ENCODE measurements around the gene ADGRV1.
"Not testable (repeated sequence)": the region's sequence is repeated elsewhere in the genome, so short reads cannot be mapped to it uniquely, and the experiment has no call there.

The ADGRV1 gene

DNA sequence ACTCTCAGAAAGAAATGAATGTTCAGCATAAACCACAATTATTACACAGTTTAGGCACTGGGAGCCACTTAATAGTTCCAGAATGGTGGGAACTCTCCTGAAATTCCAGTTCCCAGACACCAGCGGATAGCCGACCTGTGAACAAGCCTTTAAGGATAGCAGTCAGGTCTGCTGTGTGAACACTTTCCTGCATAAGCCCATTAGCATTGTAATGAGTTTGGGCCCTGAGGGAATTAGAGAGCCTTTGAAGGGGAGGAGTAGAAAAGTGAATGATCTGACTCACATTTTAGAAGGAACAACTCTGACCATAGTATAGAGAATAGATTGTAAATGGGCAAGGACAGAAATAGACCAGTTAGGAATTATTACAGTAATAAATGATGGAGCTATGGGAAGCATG, 189.1 kb downstream of the ADGRV1 start:
- no peak for DNase-seq

DNA sequence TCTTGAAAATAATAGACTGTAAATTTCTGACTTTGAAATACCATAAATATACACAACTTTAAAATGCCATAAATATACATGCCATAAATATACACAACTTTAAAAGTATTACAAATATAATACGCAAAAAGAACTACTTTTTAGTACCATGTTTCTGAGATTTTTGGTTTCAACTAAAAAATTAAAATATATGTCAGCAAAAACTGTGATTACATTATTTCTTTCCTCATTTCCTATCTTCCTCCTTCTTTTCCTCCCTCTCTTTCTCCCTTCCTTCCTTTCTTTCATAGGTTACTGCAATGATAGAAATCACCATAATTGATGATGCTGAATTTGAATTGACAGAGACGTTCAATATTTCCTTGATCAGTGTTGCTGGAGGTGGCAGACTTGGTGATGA, 200.5 kb downstream of the ADGRV1 start:
- no peak for DNase-seq

DNA sequence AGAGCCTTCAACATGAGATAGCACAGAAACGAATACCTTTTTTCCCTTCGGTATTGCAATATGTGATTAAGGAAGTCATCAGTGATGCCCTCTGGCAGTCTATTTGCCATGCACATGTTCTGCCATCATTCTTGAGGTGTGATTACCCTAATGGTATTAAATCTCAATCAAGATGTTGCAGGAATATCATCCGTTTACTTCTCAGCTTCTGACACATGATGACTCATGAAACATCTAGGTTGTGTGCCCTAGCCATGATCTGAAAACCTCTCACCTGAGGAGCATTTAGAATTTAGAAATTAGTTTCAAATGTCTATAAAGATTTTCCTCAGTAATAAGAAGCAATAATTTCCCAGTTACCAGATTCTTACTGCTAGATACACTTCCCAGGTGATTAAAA, 209.1 kb downstream of the ADGRV1 start:
- DNase-seq = no peak

DNA sequence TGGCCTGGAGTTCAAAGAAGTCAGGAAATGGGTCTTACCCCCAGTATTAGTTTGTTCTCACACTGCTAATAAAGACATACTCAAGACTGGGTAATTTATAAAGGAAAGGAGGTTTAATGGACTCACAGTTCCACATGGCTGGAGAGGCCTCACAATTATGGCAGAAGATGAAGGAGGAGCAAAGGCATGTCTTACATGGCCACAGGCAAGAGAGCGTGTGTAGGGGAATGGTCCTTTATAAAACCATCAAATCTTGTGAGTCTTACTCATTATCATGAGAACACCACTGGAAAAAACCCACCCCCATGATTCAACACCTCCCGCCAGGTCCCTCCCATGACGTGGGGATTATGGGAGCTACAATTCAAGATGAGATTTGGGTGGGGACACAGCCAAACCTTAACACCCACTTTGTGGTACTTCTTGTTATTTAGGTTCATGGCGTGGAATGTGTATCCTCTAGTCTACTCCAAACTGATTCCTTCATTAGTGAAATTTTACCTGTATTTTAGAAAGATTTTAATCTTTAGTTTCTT, 211.5 kb downstream of the ADGRV1 start:
- not testable (repeated sequence) for DNase-seq

DNA sequence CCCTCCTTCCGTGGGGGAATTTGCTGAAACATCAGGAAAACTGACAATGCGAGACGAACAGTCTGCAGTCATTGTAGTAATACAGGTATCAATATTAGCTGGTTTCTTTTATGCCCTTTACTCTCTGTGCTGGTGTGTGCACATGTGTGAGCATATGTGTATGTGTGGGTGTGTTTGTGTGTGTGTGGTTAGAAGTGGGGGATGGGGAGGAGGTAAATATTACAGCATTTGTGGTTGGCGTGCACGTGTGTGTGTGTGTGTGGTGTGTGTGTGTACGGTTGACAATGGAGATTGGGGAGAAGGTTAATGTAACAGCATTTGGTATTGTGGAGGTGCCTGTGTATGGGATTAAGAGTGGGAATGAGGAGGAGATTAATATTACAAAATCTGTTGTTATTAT, 219.4 kb downstream of the ADGRV1 start:
- no peak for DNase-seq

DNA sequence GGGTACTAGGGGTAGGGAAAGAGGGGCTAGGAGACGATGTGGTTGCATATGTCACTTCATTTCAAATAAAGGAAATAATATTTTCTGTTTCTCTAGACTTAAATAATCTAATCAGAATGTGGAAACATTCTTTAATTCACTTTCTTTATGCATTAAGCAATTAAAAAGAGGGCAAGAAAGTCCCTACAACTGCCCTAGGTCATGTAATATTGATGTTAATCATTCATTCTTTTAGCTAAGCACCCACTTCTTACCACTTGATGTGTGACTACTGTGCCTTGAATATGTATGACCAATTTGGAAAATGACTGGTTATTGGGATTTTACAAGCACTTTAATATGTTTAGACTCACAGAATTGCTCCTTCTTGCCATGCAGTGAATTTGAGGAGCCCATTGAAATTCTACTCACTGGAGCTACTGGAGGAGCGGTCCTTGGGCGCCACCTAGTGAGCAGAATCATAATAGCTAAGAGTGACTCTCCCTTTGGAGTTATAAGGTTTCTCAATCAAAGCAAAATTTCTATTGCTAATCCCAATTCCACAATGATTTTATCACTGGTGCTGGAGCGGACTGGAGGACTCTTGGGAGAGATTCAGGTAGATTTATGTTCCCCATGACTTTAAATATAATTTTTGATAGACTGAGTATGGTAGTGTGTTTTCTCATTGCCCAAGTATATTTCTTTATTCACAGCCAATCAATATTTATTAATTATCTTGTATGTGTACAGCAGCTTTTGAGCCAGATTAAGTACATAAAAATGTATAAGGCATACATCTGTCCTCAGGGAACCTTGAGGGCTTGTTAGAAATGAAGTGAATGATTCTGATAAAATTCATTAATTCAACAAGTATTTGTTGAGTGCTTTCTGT, 225.1 kb downstream of the ADGRV1 start:
- DNase-seq = peak; percentile 6

DNA sequence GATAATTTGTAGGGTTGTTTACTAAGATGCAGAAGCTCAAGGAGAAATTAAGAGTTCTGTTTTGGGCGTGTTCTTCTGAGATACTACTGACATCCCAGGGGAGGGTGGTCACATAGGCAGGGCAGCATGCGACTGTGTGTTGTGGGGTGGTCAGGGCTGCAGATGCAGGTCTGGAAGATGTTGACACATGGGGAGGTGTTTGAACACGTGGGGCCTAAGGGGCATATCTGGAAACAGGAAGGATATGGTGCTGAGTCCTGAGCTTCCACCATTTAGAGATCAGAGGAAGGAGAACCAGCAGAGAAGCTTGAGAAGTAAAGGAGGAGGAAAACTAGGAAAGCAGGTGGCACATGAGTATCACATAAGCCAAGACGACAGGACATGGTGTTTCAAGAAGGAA, 228.2 kb downstream of the ADGRV1 start:
- no peak for DNase-seq

DNA sequence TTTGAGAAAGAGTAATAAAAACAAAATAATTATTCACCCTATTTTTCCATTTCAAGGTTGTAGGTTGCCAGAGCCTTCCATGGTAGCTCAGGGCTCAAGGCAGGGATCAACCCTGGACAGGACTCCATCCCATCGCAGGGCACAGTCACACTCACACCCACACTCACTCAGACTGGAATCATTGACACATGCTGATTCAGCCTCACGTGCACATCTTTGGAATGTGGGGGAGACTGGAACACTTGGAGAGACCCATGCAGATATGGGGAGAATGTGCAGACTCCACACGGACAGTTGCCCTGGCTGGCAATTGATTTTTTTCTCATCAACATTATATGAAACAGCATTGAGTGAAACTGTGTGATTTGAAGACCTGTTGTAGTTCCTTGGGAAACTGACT, 234.1 kb downstream of the ADGRV1 start:
- DNase-seq = no peak

DNA sequence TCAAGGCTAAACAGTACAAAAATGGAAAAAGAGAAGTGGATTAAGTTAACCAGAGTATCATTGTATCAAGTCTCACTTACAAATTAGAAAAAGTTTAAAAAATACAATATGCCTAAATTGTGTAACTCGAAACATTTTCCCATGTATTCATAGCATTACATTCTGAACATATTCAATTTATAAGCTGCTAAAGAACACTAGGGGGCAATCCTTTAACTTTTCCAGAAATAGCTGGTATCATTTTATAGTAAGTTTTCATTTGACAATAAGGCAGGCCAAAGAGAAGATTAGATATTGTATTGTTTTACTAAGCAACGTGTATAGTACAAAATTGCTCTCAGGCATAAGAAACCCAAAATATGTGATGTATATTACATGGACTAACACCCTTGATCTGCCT, 234.6 kb downstream of the ADGRV1 start:
- DNase-seq = no peak

DNA sequence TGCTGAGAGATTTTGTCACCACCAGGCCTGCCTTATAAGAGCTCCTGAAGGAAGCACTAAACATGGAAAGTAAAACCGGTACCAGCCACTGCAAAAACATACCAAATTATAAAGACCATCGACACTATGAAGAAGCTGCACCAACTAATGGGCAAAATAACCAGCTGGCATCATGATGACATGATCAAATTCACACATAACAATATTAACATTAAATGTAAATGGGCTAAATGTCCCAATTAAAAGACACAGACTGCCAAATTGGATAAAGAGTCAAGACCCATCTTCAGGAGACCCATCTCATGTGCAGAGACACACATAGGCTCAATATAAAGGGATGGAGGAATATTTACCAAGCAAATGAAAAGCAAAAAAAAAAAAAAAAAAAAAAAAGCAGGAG, 238.3 kb downstream of the ADGRV1 start:
- not testable (repeated sequence) for DNase-seq

DNA sequence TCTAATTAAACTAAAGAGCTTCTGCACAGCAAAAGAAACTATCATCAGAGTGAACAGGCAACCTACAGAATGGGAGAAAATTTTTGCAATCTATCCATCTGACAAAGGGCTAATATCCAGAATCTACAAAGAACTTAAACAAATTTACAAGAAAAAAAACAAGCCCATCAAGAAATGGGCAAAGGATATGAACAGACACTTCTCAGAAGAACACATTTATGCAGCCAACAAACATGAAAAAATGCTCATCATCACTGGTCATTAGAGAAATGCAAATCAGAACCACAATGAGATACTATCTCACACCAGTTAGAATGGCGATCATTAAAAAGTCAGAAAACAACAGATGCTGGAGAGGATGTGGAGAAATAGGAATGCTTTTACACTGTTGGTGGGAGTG, 241.5 kb downstream of the ADGRV1 start:
- DNase-seq = not testable (repeated sequence)

DNA sequence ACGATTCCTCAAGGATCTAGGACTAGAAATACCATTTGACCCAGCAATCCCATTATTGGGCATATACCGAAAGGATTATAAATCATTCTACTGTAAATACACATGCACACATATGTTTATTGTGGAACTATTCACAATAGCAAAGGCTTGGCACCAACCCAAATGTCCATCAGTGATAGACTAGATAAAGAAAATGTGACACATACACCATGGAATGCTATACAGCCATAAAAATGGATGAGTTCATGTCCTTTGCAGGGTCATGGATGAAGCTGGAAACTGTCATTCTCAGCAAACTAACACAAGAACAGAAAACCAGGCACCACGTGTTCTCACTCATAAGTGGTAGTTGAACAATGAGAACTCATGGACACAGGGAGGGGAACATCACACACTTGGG, 241.9 kb downstream of the ADGRV1 start:
- DNase-seq = not testable (repeated sequence)

DNA sequence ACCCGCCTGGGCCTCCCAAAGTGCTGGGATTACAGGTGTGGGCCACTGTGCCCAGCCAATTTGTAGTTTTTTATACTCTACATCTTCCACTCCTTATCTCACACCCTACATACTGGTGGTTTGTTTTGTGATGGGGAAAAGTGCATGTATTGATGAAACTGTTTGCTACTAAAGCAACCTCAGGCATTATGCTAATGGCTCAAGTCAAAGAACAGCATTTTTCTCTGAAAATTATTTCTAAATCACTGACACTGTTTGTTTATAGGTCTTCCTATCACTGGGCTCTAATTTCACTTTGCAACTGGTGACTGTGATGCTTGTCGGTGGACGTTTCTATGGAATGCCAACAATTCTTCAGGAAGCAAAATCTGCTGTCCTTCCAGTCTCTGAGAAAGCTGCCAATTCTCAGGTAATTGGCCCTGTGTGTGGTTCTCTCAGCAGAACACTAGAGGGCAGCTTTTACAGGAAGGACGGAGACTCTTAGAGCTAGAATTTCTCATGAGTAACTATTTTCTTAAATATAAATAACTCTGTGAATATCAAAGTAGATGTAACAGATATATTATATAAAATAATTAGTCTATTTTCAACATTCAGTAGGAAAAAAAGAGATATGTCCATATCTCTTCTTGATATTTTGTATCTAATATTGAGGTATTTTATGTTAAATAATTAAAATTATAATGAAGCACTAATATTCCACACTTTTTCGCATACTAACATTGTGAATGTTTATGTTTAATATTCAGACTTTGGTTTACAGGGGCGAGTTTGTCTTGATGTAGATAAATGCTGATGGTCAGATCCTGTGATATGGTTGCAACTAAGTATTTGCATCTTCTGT, 244.1 kb downstream of the ADGRV1 start:
- DNase-seq = no peak

DNA sequence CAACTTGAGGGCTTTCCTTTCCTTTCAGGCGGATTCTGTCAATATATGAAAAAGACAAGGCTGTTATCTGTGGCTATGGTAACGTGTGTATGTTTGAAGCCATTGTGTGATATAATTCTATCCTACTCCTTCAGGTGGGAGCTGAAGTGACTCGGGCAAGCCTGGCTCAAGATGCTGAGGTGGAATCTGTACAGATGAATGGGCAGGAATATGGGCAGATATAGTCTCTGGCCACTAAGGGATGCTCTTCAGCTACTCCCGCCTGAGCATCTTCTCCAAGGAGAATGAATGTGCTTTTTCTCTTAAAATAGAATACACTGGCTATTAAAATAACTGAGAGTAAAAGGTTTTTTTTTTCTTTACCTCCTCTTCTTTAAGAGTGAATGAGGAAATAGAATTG, 244.8 kb downstream of the ADGRV1 start:
- DNase-seq = no peak

DNA sequence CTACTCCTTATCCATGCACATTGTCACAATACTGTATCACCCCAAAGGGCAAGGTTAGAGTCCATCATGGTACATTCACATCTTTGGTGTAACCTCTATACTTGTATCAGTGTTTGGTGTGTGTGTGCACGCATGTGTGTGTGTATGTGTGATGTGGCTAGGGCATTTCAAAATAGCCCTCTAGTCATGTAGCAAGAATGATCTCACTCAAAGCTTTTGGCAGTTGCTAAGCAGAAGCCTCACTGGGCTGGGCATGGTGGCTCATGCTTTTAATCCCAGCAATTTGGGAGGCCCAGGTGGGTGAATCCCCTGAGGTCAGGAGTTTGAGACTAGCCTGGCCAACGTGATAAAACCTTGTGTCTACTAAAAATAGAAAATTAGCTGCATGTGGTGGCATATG, 245.3 kb downstream of the ADGRV1 start:
- no peak for DNase-seq

DNA sequence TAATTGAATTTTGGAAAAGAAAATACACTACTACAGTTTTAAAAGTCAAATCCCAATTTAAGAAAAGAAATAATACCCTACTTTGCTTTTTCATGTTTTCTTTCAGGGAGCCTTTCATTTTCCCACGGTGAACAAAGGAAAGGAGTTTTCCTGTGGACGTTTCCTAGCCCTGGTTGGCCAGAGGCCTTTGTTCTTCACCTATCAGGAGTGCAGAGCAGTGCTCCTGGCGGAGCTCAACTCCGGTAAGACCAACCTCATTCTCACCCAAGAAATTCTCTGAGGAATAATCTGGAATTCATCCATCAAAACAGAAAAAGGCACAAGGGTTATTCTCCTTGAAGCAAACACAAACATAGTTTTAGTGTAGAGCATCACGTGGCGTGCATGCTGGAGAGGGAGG, 248.9 kb downstream of the ADGRV1 start:
- no peak for DNase-seq

DNA sequence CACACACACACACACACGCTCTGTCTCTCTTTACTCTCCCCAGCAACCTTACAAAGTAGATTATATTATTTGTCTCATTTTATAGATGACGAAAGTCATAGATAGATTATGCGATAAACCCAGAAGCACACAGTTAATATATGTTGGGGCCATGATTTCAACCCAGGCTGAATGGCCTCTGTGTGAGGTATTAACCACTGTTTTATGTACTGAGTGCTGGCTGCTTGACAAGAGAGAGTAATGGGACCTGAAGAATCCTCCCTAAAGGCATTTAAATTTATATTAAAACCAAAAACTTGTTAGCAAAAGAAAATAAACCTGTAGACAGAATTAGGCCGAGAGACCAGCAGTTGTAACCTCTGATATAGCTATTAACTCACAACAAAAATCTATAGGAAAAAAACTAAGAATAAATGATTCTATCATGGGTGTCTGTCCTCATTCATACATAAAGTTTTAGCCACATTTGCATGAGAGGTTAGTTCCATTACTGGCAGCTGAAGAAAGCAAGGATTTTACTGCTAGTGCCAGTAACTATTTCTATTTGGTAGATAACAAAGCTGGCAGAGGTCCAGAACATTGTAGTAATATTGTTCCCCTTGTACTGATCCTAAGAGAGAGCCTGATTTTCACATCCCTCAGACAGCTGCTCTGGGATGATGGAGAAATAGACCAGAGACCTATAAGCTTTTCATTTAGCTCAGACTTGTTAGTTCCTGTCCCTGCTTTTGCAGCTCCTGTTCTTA, 250.9 kb downstream of the ADGRV1 start:
- DNase-seq = no peak

DNA sequence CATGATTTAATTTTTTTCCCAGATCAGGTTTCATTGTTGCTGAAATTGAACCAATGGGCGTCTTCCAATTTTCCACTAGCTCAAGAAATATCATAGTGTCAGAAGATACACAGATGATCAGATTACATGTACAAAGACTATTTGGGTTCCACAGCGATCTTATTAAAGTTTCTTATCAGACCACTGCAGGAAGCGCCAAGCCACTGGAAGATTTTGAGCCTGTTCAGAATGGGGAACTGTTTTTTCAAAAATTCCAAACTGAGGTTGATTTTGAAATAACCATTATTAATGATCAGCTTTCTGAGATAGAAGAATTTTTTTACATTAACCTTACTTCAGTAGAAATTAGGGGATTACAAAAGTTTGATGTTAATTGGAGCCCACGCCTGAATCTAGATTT, 251.6 kb downstream of the ADGRV1 start:
- DNase-seq = no peak

DNA sequence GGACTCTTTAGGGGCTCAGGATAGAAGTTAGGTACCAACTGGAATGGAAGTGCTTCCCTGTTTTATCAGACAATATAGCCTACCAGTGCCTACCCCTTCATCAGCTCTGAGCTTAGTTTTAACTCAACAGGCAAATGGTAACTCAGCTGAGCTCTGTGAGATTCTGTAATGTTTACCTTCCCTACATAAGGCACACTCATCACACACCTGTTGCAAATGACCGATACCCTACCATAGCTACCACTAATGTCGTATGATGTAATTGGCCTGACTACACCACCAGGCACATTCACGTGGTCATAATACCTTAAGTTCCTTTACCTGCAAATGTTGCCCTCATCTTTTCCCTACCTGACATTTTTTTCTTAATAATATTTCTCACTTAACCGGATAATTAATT, 254.8 kb downstream of the ADGRV1 start:
- no peak for DNase-seq

DNA sequence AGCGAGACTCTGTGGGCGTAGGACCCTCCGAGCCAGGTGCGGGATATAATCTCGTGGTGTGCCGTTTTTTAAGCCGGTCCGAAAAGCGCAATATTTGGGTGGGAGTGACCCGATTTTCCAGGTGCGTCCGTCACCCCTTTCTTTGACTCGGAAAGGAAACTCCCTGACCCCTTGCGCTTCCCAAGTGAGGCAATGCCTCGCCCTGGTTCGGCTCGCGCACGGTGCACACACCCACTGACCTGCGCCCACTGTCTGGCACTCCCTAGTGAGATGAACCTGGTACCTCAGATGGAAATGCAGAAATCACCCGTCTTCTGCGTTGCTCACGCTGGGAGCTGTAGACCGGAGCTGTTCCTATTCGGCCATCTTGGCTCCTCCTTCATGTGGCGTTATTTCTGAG, 263.5 kb downstream of the ADGRV1 start:
- not testable (repeated sequence) for DNase-seq

DNA sequence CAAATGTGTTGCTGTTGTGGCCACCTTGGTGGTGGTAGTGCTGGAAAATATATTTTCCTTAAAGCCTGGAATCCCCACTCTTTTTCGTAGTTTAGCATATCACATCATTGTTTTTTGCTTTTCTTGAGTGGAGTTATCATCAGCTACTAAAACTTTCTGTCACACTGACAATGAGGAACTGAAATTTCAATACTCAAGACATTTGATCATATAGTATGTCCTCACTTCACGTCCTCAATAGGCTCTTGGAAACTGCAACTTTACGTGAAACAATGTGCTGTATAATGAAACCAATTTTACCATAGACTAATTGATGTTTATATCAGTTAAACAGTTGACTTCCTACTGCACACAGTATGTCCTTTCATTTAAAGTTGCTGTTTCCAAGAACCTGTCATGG, 265.8 kb downstream of the ADGRV1 start:
- no peak for DNase-seq

DNA sequence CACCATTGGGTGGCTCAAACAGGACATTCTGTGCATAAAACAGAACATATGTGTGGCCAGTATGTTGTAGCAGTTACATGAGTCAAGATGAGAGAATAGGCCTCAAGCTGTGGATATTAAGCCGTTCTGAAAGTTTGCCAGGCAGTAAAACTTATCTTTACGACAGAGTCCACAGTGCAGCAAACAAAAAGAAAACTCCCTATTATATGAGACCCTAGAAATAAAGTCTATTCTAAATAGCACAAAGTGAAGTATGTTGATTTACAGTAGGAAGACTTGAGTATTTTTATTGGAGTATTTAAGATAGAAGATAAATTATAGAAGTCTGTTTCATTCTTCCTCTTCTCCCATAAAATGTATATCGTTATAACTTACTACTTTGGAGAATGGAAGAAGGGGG, 271.5 kb downstream of the ADGRV1 start:
- DNase-seq = no peak

DNA sequence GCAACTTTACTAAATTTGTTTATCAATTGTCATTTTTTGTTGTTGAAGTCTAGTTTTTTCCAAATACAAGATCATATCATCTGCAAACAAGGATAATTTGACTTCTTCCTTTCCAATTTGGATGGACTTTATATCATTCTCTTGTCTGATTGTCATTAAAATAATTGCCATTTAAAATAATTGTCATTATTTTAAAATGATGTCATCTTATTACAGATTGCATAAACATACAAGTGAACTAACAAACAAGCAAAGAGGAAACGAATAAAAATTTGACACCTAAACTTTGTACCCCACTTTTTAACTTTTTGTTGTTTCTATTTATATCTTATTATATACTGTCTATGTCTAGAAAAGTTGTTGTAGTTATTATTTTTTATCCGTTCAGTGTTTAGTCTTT, 275.2 kb downstream of the ADGRV1 start:
- DNase-seq = no peak
